ENCODE results near the gene IL2RA. TPM values are rescaled to one million over a fixed set of nuclear protein-coding genes. Genes with fewer than 3 reads are reported as not detected.

The IL2RA gene
- total RNA-seq, 6 donors from 2014 or later: 0.91 to 8.4 (median 4.0) TPM; not detected in 1

GRCh38 chr10:6018422-6018821, 43.7 kb downstream of the IL2RA start:
- Histone ChIP-seq H3K27ac (peak overlapping the region; percentile 55 to 83 (median 78)), H3K9me3 (no peaks in the 10 kb centered on the region), H3K4me3 (no peak overlapping the region), H3K27me3 (no peaks in the 10 kb centered on the region), H3K36me3 (no peaks in the 10 kb centered on the region), H3K4me1 (peaks cover 8 to 23% (median 17%) of the 10 kb centered on the region in 4 donors)
- DNase-seq: no peak
- TF ChIP-seq CTCF (IDR thresholded peaks at IDR 0.05) (no peak), POLR2AphosphoS5 (IDR thresholded peaks at IDR 0.05) (peak in 1 of 2 donors; percentile 26)
- 46 to 57% methylated on average over 5 of the region's 5 CpGs for WGBS, 2 donors
- peak in 1 of 2 donors; percentile 17 for ATAC-seq (ENCODE audit: low FRiP score in 2 of 2)

GRCh38 chr10:6017781-6018354, 44.3 kb downstream of the IL2RA start:
- no peak for ATAC-seq (ENCODE audit: low FRiP score in 2 of 2)
- no peaks in the 10 kb centered on the region for H3K9me3 ChIP-seq
- peaks cover 8 to 23% (median 17%) of the 10 kb centered on the region in 4 donors for H3K4me1 ChIP-seq
- H3K27ac ChIP-seq: peak overlapping the region; percentile 55 to 83 (median 78)
- TF ChIP-seq EP300 (IDR thresholded peaks at IDR 0.05) (no peak), POLR2A (IDR thresholded peaks at IDR 0.05) (no peak), POLR2AphosphoS5 (IDR thresholded peaks at IDR 0.05) (no peak), CTCF (IDR thresholded peaks at IDR 0.05) (no peak)
- H3K36me3 ChIP-seq: no peaks in the 10 kb centered on the region
- H3K4me3 ChIP-seq: no peak overlapping the region
- WGBS, 2 donors: 84 to 91% methylated on average over 7 to 8 of the region's 8 CpGs
- no peaks in the 10 kb centered on the region for H3K27me3 ChIP-seq
- DNase-seq: no peak

- DNase-seq (peak in 1 of 2 donors; percentile 43), ATAC-seq (ENCODE audit: low FRiP score in 2 of 2) (peak in 1 of 2 donors; percentile 73)
- H3K4me3 ChIP-seq: no peak overlapping the region
- peaks cover 8 to 27% (median 17%) of the 10 kb centered on the region in 4 donors for H3K4me1 ChIP-seq
- TF ChIP-seq POLR2A (IDR thresholded peaks at IDR 0.05) (no peak), CTCF (IDR thresholded peaks at IDR 0.05) (peak; percentile 67 to 74 (median 70)), EP300 (IDR thresholded peaks at IDR 0.05) (no peak)
- no peaks in the 10 kb centered on the region for H3K9me3 ChIP-seq
- 39 to 45% methylated on average over 6 of the region's 6 CpGs for WGBS, 2 donors
- peak overlapping the region in 2 of 4 donors; percentile 3 to 31 for H3K27ac ChIP-seq
- H3K27me3 ChIP-seq: no peaks in the 10 kb centered on the region
- no peaks in the 10 kb centered on the region for H3K36me3 ChIP-seq
Observed at GRCh38 chr10:6014241-6014761, 47.9 kb downstream of the IL2RA start.

GRCh38 chr10:6013413-6014192, 48.6 kb downstream of the IL2RA start:
- DNase-seq: no peak

More at GRCh38 chr10:6013413-6014192, 48.6 kb downstream of the IL2RA start:
- no peak for TF ChIP-seq EP300 (IDR thresholded peaks at IDR 0.05)
- no peak for TF ChIP-seq CTCF (IDR thresholded peaks at IDR 0.05)
- no peak for TF ChIP-seq POLR2AphosphoS5 (IDR thresholded peaks at IDR 0.05)
- no peak for TF ChIP-seq POLR2A (IDR thresholded peaks at IDR 0.05)
- Histone ChIP-seq H3K27me3 (no peaks in the 10 kb centered on the region), H3K4me3 (no peak overlapping the region), H3K27ac (peak overlapping the region in 2 of 4 donors; percentile 3 to 31), H3K9me3 (no peaks in the 10 kb centered on the region), H3K36me3 (no peaks in the 10 kb centered on the region), H3K4me1 (peaks cover 8 to 25% (median 16%) of the 10 kb centered on the region in 4 donors)
- no peak for ATAC-seq (ENCODE audit: low FRiP score in 2 of 2)
- 78 to 79% methylated on average over 17 of the region's 17 CpGs for WGBS, 2 donors

Data from upper lobe of left lung (tissue), 6 donors.